A549 (cell line): ENCODE measurements around the gene ARL15. TPM values are rescaled to one million over a fixed set of nuclear protein-coding genes. Genes with fewer than 3 reads are reported as not detected.

Experiments used
- ATAC-seq, 2 experiments: fragments of 200-7000 bp in 1 of 2; fragments of >200 bp in 1 of 2; cut with Nextera tagmentation in 1 of 2; cut with Tn5 transposase in 1 of 2; 3 replicates each; pipeline versions ENCODE4 v1.8.0 to v1.9.1; 2018 to 2020; ENCODE audit warnings: mild to moderate bottlenecking in 1 of 2, moderate library complexity in 1 of 2
- CTCF ChIA-PET: fragments of 300-600 bp; sonication (Branson Sonifier 250); formaldehyde crosslinking; extraction: SDS; loops from one replicate; lab custom pipeline; 2021; ENCODE audit warnings: antibody characterized with exemption, inconsistent platforms; lab: Yijun Ruan, JAX
- POLR2A ChIA-PET: fragments of 350-600 bp; formaldehyde crosslinking; extraction: SDS; loops from one replicate; lab custom pipeline; 2021; ENCODE audit warnings: antibody characterized with exemption, inconsistent platforms; lab: Yijun Ruan, JAX
- DNase-seq, 2 experiments: peaks; one replicate each; pipeline versions ENCODE4 v3.0.0 to v3.0.0-alpha.2; 2011 to 2016; ENCODE audit warnings: low read depth in 1 of 2, low spot score in 1 of 2
- FAIRE-seq: peaks from 2 replicates; lab custom pipeline; 2011; peaks lifted over from hg19 to GRCh38; lab: Jason Lieb, UNC
- H3K27ac ChIP-seq, 2 experiments: fragments of >200 bp; sonication (Bioruptor Twin); formaldehyde crosslinking; 3 replicates each; pipeline ENCODE4 v1.5.1; 2016 to 2017
- H3K4me1 ChIP-seq: fragments of >200 bp; sonication (Bioruptor Twin); formaldehyde crosslinking; 3 replicates; pipeline ENCODE4 v1.6.1; 2016
- H3K4me2 ChIP-seq: fragments of >200 bp; sonication (Bioruptor Twin); formaldehyde crosslinking; 3 replicates; pipeline ENCODE4 v1.6.1; 2016
- H3K4me3 ChIP-seq: fragments of >200 bp; sonication (Bioruptor Twin); formaldehyde crosslinking; 3 replicates; pipeline ENCODE4 v1.5.1; 2016
- H3K9me3 ChIP-seq: fragments of >200 bp; sonication (Bioruptor Twin); formaldehyde crosslinking; 3 replicates; pipeline ENCODE4 v1.6.1; 2016
- BCL3 ChIP-seq: fragments of >200 bp; sonication (Bioruptor Twin); formaldehyde crosslinking; IDR thresholded peaks from 3 replicates; pipeline ENCODE4 v1.6.1; 2016
- BHLHE40 ChIP-seq: IDR thresholded peaks from 2 replicates; pipeline ENCODE4 v1.6.1; 2012; ENCODE audit warnings: low read depth, low read length, inconsistent platforms
- CEBPB ChIP-seq, 2 experiments: fragments of >200 bp in 1 of 2; sonication (Bioruptor Twin) in 1 of 2; formaldehyde crosslinking in 1 of 2; IDR thresholded peaks; 2 replicates each; pipeline ENCODE4 v1.6.1; 2012 to 2016
- CHD4 ChIP-seq: fragments of 200-600 bp; sonication (generic); IDR thresholded peaks from 2 replicates; pipeline ENCODE4 v1.6.1; 2016; ENCODE audit warnings: antibody characterized with exemption, mild to moderate bottlenecking, borderline replicate concordance
- EHMT2 ChIP-seq: fragments of 200-600 bp; sonication (generic); IDR thresholded peaks from 2 replicates; pipeline ENCODE4 v1.6.1; 2016; ENCODE audit warnings: antibody characterized with exemption, low read depth, mild to moderate bottlenecking, moderate library complexity
- ESRRA ChIP-seq: fragments of 150-350 bp; IDR thresholded peaks from 2 replicates; pipeline ENCODE4 v1.6.1; 2014; ENCODE audit warnings: mild to moderate bottlenecking, low read length, borderline replicate concordance
- FOSL2 ChIP-seq, 2 experiments: fragments of 450-650 bp in 1 of 2; fragments of >200 bp in 1 of 2; sonication (Bioruptor Twin) in 1 of 2; formaldehyde crosslinking; IDR thresholded peaks; 2 replicates each; pipeline versions ENCODE4 v1.5.0 to v1.6.1; 2016 to 2020; ENCODE audit warnings: mild to moderate bottlenecking in 1 of 2, moderate library complexity in 1 of 2
- FOXS1 ChIP-seq: fragments of 250-450 bp; sonication (Bioruptor Pico); IDR thresholded peaks from 2 replicates; pipeline ENCODE4 v1.5.0; 2020; ENCODE audit warnings: mild to moderate bottlenecking, moderate library complexity
- HOXA7 ChIP-seq: fragments of 250-450 bp; sonication (Bioruptor Pico); IDR thresholded peaks from 2 replicates; pipeline ENCODE4 v1.5.0; 2020; ENCODE audit warnings: mild to moderate bottlenecking, moderate library complexity
- HOXB13 ChIP-seq: fragments of 250-450 bp; sonication (Bioruptor Pico); IDR thresholded peaks from 2 replicates; pipeline ENCODE4 v1.5.0; 2020; ENCODE audit warnings: low read depth, mild to moderate bottlenecking, moderate library complexity
- JUN ChIP-seq, 2 experiments: fragments of >200 bp; sonication (Bioruptor Twin); formaldehyde crosslinking; IDR thresholded peaks; 2 replicates in 1 of 2; 3 replicates in 1 of 2; pipeline ENCODE4 v1.6.1; 2016 to 2017
- JUNB ChIP-seq: fragments of >200 bp; sonication (Bioruptor Twin); formaldehyde crosslinking; IDR thresholded peaks from 2 replicates; pipeline ENCODE4 v1.6.1; 2016
- MAX ChIP-seq: IDR thresholded peaks from 2 replicates; pipeline ENCODE4 v1.6.1; 2012
- NFE2L2 ChIP-seq: fragments of 150-350 bp; conservative IDR thresholded peaks from 2 replicates; pipeline ENCODE4 v1.6.1; 2014; ENCODE audit warnings: low read length
- NPAS2 ChIP-seq: fragments of 250-450 bp; sonication (Bioruptor Pico); IDR thresholded peaks from 2 replicates; pipeline ENCODE4 v1.8.0; 2022; ENCODE audit warnings: mild to moderate bottlenecking, moderate library complexity, borderline replicate concordance
- NR3C1 ChIP-seq: fragments of >200 bp; sonication (Bioruptor Twin); formaldehyde crosslinking; IDR thresholded peaks from 3 replicates; pipeline ENCODE4 v1.6.1; 2017
- PHF8 ChIP-seq: fragments of 200-600 bp; sonication (generic); IDR thresholded peaks from 2 replicates; pipeline ENCODE4 v1.6.1; 2016; ENCODE audit warnings: low read depth, mild to moderate bottlenecking, antibody characterized with exemption, moderate library complexity, borderline replicate concordance
- POLR2AphosphoS2 ChIP-seq: conservative IDR thresholded peaks from 2 replicates; pipeline ENCODE4 v1.6.1; 2012; ENCODE audit warnings: low read length, improper control_type of control experiment, inconsistent platforms
- RAD21 ChIP-seq, 2 experiments: fragments of >200 bp in 1 of 2; sonication (Bioruptor Twin) in 1 of 2; formaldehyde crosslinking in 1 of 2; IDR thresholded peaks in 1 of 2; conservative IDR thresholded peaks in 1 of 2; 2 replicates in 1 of 2; 3 replicates in 1 of 2; pipeline ENCODE4 v1.6.1; 2012 to 2018; ENCODE audit warnings: inconsistent platforms in 1 of 2
- RCOR1 ChIP-seq: fragments of 150-350 bp; IDR thresholded peaks from 2 replicates; pipeline ENCODE4 v1.6.1; 2014; ENCODE audit warnings: antibody characterized with exemption, low read length, low read depth
- RFX5 ChIP-seq: fragments of 450-650 bp; IDR thresholded peaks from 2 replicates; pipeline ENCODE4 v1.7.1; 2014; ENCODE audit warnings: antibody characterized with exemption, mild to moderate bottlenecking, moderate library complexity
- RNF2 ChIP-seq: fragments of 200-600 bp; sonication (generic); IDR thresholded peaks from 2 replicates; pipeline ENCODE4 v1.6.1; 2016; ENCODE audit warnings: low read depth, mild to moderate bottlenecking, antibody characterized with exemption, moderate library complexity, borderline replicate concordance
- SMC3 ChIP-seq: fragments of >200 bp; sonication (Bioruptor Twin); formaldehyde crosslinking; IDR thresholded peaks from 3 replicates; pipeline ENCODE4 v1.6.1; 2018; ENCODE audit warnings: inconsistent platforms
- SREBF2 ChIP-seq: fragments of 450-650 bp; IDR thresholded peaks from 2 replicates; pipeline ENCODE4 v1.6.1; 2014; ENCODE audit warnings: mild to moderate bottlenecking, moderate library complexity
- ZFP36 ChIP-seq: fragments of 450-650 bp; IDR thresholded peaks from 2 replicates; pipeline ENCODE4 v1.6.1; 2014; ENCODE audit warnings: borderline replicate concordance; ENCODE audit not compliant: partially characterized antibody
- ZSCAN20 ChIP-seq: fragments of 250-450 bp; sonication (Bioruptor Pico); IDR thresholded peaks from 2 replicates; pipeline ENCODE4 v1.8.0; 2022; ENCODE audit warnings: mild to moderate bottlenecking, moderate library complexity
- WGBS: methylation state at CpG from one replicate; pipeline ENCODE4 v1.1.6; 2017; ENCODE audit errors: missing lambda C conversion rate; 5-methylcytosine and 5-hydroxymethylcytosine counted together
- polyA plus RNA-seq, 4 experiments: library from polyadenylated mRNA; depleted of rRNA in 3 of 4; stranded (reverse); fragments of >200 nt; fragmentation: RNase III in 1 of 4; extraction: RNeasy Plus Mini Kit Qiagen cat#74134 plus additional on column Dnase treatment in 1 of 4; gene quantifications; 2 replicates in 3 of 4; 3 replicates in 1 of 4; pipeline ENCODE4 v1.2.3, GENCODE V29; 2011 to 2017
- TF ChIP-seq, protein P1 (sequence below): fragments of >200 bp; sonication (Bioruptor Twin); formaldehyde crosslinking; IDR thresholded peaks from 3 replicates; pipeline ENCODE4 v1.5.1; 2016

The ARL15 gene
- polyA plus RNA-seq, 2 of the 4 experiments (the other 2 are of a cell fraction), result 11.8 to 12.1 TPM

DNA sequence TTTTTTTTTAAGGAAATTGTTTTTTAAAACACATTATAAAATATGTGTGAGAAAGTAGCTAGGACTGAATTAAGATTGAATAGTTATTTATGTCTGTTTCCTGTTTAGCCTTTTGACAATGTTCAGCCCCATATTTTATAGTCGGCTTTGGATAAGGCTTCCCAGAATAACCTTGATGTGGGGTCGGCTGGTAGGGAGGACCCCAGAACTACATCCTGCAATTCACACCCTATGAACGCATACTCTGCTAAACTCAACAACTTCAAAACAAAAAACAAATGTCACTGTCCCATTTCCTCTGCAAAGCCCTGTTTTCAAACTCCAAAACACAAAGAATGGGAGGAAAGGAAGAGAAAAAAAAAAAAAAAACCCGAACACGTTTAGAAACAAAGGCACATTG lies 63.1 kb downstream of the ARL15 start:
- FAIRE-seq, result no peak
- H3K9me3 ChIP-seq, result no peaks in the 10 kb centered on the region
- POLR2A ChIA-PET, result no interaction called here

DNA sequence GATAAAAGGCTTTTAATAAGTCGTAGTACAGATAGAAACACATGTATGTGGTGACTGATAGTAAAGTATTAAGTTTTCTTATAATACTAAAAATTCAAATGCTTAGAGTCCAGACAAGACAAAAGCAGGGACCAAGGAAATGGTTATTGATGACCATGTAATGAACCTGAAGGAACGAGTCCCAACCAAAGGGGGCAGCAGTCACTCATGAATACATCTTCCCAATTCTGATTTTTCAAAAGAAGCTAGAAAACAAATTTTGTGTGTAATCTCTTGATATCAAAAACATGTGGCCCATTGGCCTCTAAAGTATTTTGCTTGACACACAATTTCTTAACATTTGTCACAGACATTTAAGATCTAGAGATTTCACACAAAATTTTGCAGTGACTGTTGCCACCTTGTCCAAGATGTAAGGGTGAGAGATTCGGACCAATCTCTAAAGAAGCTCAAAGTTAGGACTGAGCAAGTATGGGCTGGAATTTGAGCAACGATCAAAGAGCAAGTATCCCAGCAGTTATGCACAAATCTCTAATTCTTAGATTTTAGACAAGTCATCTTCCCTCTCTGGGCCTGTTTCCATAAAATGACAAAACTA lies 66.8 kb downstream of the ARL15 start:
- H3K9me3 ChIP-seq, result no peaks in the 10 kb centered on the region
- ChIA-PET CTCF (interaction anchor here (0.6 to 5.6 kb wide), 57 partner anchors 9 to 1107 kb away, joined by 3 to 77 read pairs (median 4); partner anchors contain the start of genes ARL15, GPX8 and SNX18), POLR2A (interaction anchor here (0.7 to 1.2 kb wide), 5 partner anchors 67 to 273 kb away, joined by 3 to 10 read pairs (median 5); partner anchors contain the start of gene ARL15)
- TF ChIP-seq PHF8, result no peak
- no peak for TF ChIP-seq FOSL2 (IDR thresholded peaks at IDR 0.05)
- no peak for TF ChIP-seq FOSL2 (CRISPR knock-in tag; IDR thresholded peaks at IDR 0.05)
- TF ChIP-seq SMC3, result peak; percentile 61
- TF ChIP-seq, protein P1, sequence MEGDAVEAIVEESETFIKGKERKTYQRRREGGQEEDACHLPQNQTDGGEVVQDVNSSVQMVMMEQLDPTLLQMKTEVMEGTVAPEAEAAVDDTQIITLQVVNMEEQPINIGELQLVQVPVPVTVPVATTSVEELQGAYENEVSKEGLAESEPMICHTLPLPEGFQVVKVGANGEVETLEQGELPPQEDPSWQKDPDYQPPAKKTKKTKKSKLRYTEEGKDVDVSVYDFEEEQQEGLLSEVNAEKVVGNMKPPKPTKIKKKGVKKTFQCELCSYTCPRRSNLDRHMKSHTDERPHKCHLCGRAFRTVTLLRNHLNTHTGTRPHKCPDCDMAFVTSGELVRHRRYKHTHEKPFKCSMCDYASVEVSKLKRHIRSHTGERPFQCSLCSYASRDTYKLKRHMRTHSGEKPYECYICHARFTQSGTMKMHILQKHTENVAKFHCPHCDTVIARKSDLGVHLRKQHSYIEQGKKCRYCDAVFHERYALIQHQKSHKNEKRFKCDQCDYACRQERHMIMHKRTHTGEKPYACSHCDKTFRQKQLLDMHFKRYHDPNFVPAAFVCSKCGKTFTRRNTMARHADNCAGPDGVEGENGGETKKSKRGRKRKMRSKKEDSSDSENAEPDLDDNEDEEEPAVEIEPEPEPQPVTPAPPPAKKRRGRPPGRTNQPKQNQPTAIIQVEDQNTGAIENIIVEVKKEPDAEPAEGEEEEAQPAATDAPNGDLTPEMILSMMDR, result peak; percentile 84
- peak; percentile 80 for TF ChIP-seq RAD21 (conservative IDR thresholded peaks at IDR 0.05 in 1 of 2, IDR thresholded peaks at IDR 0.05 in 1 of 2)
- no peak for TF ChIP-seq NR3C1
- TF ChIP-seq RNF2, result no peak
- no peak for TF ChIP-seq EHMT2
- TF ChIP-seq RCOR1, result no peak
- TF ChIP-seq NFE2L2, result no peak
- H3K4me3 ChIP-seq, result no peak overlapping the region
- H3K4me1 ChIP-seq, result 0 out of 3 replicates have a peak, but pooled peaks cover 3% of the 10 kb centered on the region
- FAIRE-seq (peak; percentile 7), DNase-seq (peak; percentile 12 to 52), ATAC-seq (peak; percentile 50 to 65; a peak in 3 of 6 replicates)
- no peak overlapping the region for H3K4me2 ChIP-seq
- H3K27ac ChIP-seq, result no peak overlapping the region
- WGBS, result 31% methylated on average over 4 of the region's 4 CpGs

More for the DNA sequence above, 63.1 kb downstream of the ARL15 start:
- DNase-seq (no peak), ATAC-seq (no peak)
- Histone ChIP-seq H3K4me3 (no peak overlapping the region), H3K27ac (no peak overlapping the region), H3K4me1 (0 out of 3 replicates have a peak, but pooled peaks cover 3% of the 10 kb centered on the region), H3K4me2 (no peak overlapping the region)
- CTCF ChIA-PET, result interaction anchor here (1.1 to 5.6 kb wide), 5 partner anchors 18 to 913 kb away, joined by 3 to 77 read pairs (median 6); partner anchors contain the start of gene GPX8
- WGBS, result 70% methylated on average over 5 of the region's 5 CpGs
- TF ChIP-seq HOXA7 (no peak), BHLHE40 (no peak), POLR2AphosphoS2 (no peak), BCL3 (no peak), MAX (no peak), ZFP36 (no peak), ESRRA (no peak), RFX5 (no peak), CEBPB (IDR thresholded peaks at IDR 0.05) (no peak), ZSCAN20 (CRISPR knock-in tag) (no peak), CHD4 (no peak), FOXS1 (CRISPR knock-in tag) (no peak), JUNB (no peak), NPAS2 (CRISPR knock-in tag) (no peak), RCOR1 (no peak), HOXB13 (CRISPR knock-in tag) (no peak), SREBF2 (no peak), JUN (IDR thresholded peaks at IDR 0.05) (no peak)
- TF ChIP-seq, protein P1, result no peak
